ENCODE measurements around the gene CLIP2. TPM values are rescaled to one million over a fixed set of nuclear protein-coding genes. Genes with fewer than 3 reads are reported as not detected.
"Not testable (repeated sequence)": the region's sequence is repeated elsewhere in the genome, so short reads cannot be mapped to it uniquely, and the experiment has no call there.

CLIP2 gene
- total RNA-seq, 1 donor from 2014 or later = 7.5 TPM

DNA sequence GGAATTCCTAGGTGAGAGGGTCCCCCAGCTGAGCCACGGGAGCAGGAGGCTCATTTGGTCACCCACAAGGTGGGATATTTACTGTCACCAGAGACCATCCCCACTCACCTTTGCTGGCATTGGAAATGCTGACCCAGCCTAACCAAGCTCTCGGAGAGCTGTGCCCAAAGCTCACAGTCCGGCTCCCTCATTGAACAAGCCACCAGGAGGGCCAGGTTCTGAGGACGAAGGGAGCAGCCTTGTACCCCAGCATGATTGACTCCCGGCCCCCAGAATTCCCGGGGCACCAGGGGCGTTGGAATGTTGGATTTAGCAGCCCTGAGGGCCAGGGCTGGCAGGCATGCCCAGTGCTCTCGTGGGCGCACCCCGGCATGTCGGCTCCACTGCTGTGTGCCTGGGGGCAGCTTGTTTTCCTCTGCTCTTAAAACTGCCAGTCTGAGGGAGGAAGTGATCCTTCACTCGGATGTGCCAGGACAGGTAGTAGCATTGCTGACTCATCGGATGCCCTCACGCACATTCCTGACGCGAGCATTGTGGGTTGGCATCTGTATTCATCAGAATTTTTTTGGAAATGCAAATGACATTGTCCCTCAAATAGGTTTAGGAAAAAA lies 23.3 kb downstream of the CLIP2 start:
- ATAC-seq (no peak), DNase-seq (ENCODE audit: missing footprints) (no peak)
- intact Hi-C loops (cut with DNase I) = no loop called here

DNA sequence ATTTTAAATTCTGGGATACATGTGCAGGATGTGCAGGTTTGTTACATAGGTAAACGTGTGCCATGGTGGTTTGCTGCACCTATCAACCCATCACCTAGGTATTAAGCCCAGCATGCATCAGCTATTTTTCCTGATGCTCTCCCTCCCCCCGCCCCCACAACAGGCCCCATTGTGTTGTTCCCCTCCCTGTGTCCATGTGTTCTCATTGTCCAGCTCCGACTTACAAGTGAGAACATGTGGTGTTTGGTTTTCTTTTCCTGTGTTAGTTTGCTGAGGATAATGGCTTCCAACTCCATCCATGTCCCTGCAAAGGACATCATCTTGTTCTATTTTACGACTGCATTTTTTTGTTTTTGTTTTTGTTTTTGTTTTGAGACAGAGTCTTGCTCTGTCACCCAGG lies 26.7 kb downstream of the CLIP2 start:
- DNase-seq (ENCODE audit: missing footprints); intact Hi-C loops (cut with DNase I); ATAC-seq: not testable (repeated sequence)

DNA sequence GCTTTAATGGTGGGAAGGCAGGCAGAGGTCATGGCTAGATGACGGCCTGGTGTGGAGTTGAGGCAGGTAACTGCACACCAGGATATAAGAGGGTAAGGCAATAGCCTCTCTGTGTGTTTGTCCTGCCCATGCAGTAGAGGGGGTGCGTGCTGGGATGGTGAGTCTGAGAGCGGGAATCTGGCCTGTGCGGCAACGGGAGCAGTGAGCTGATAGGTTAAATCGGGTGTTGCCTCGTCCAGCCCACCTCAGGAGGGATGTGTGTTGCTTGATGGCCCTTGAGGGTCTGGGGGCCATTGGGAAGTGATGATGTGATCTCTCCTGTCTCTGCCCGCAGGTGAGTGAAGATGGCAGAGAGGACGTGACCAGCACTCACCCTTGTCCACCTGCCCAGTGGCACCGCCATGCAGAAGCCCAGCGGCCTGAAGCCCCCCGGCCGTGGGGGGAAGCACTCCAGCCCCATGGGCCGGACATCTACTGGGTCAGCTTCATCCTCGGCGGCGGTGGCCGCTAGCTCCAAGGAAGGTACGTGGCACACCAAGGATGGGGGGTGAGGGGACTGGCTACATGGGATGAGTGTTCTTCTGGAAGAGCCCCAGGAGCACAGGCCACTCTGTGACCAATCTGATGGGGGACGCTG lies 28.1 kb downstream of the CLIP2 start:
- intact Hi-C loops (cut with DNase I) = no loop called here
- ATAC-seq = no peak
- DNase-seq (ENCODE audit: missing footprints) = no peak

DNA sequence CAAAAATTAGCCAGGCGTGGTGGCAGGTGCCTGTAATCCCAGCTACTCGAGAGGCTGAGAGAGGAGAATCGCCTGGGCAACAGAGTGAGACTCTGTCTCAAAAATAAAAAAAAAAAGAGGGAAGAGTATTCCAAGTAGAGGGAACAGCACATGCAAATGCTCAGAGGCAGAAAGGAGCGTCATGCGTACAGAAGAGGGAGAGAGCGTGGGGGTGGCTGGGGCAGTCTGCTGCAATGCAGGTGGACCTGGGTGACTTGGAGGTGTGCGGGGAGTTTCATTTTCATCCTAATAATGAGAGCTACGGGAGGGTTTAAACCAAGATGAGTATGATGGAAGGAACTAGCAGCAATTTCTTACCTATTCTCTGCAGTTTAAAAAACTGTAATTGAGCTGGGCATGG lies 28.8 kb downstream of the CLIP2 start:
- ATAC-seq = no peak
- intact Hi-C loops (cut with DNase I) = no loop called here
- no peak for DNase-seq (ENCODE audit: missing footprints)

DNA sequence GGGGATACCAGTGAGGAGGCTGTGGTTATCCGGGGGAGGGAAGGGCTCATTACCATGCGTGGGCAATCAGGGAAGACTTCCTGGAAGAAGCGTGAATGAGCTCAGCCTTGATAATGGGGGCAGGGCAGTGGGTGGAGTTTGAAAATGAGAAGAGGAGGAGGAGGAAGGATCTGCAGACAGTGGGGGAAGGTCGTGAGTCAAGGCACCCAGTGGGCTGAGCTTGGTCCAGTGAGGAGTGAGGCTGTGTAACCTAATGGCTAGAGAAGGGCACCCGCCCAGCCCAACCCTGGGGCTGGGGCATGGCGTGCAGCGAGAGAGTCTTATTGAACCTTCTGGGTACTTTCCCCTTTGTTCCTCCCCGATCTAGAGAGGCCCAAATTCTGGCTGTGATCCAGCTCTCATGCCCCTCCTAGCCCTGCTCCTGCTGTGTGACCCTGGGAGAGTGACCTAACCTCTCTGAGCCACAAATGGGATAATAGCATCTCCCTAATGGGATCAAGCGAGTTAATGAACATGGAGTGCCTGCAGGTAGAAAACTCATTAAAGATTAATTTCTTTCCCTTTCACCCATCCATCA lies 31.5 kb downstream of the CLIP2 start:
- intact Hi-C loops (cut with DNase I) = no loop called here
- DNase-seq (ENCODE audit: missing footprints) (no peak), ATAC-seq (no peak)

DNA sequence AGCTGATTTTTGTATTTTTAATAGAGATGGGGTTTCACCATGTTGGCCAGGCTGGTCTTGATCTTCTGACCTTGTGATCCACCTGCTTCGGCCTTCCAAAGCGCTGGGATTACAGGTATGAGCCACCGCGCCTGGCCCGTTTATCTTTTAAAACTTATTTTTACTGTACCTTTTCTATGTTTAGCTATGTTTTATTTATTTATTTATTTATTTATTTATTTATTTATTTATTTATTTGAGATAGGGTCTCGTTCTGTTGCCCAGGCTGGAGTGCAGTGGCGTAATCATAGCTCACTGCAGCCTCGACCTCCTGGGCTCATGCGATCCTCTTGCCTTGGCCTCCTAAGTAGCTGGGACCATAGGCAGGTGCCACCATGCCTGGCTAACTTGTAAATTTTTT lies 33.7 kb downstream of the CLIP2 start:
- intact Hi-C loops (cut with DNase I); ATAC-seq; DNase-seq (ENCODE audit: missing footprints): not testable (repeated sequence)

DNA sequence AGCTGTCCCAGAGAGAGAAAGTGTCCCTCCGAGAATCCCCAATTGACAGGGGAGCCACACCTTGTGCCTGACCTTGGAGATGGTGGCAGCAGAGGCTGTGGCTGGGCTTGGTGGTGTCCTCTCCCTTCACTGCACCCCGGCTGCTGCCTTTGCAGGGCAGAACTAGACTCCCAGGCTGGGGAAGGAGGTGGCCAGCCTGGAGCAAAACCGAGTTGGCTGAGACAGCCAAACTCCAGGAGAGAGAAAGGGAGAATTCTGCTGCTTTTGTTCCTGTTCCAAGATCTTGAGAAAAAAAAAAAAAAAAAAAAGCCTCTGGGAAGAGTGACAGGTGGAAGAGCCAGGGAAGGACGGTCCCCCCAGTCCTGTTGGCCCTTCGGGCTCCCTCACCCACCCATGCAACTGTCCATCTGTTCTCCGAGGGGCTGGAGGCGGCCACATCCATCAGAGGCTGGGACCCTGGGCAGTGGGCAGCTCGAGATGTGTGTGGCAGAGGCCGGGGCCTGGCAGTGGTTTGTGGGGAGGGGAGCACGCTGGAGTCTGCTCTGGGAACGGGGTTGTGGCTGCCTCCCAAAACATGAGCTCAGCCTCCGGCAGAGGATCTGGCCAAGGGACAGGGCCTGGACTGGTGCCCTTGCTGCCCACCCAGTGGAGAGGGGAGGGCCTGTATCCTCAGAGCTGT lies 35.5 kb downstream of the CLIP2 start:
- intact Hi-C loops (cut with DNase I) = no loop called here
- DNase-seq (ENCODE audit: missing footprints) (no peak), ATAC-seq (peak; percentile 31)

DNA sequence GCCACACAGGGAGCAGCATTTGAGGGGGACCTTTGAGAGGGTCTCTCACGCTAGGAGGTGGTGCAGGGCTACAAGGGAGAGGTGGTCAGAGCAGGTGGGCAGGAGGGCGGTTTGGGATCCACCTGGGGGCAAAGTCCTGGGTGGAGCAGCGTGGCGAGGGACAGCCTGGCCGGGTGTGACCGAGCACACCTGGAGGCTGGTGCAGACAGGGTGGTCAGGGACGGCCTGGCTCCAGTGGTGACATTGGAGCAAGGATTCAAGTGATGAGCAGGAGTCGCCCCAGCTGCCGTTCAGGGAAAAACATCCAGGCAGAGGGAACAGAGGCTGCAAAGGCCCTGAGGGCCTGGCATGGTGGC lies 36.0 kb downstream of the CLIP2 start:
- intact Hi-C loops (cut with DNase I) = no loop called here
- no peak for DNase-seq (ENCODE audit: missing footprints)
- ATAC-seq = no peak

DNA sequence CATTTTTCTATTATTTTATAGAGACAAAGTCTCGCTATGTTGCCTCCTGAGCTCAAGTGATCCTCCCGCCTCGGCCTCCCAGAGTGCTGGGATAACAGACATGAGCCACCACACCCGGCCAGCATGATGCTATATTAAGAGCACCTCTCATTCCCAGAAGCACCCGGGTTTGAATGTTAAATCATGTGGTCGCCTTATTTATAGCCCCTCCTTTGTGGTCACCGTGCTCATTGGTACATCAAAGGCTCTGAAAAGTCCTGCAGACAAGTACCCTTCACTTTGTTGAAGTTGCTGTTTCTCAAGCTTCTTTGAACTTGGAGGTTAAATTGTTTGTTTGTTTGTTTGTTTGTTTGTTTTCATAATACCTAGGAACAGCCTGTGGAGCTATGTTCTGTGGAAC lies 40.0 kb downstream of the CLIP2 start:
- intact Hi-C loops (cut with DNase I) = no loop called here
- no peak for DNase-seq (ENCODE audit: missing footprints)
- no peak for ATAC-seq

DNA sequence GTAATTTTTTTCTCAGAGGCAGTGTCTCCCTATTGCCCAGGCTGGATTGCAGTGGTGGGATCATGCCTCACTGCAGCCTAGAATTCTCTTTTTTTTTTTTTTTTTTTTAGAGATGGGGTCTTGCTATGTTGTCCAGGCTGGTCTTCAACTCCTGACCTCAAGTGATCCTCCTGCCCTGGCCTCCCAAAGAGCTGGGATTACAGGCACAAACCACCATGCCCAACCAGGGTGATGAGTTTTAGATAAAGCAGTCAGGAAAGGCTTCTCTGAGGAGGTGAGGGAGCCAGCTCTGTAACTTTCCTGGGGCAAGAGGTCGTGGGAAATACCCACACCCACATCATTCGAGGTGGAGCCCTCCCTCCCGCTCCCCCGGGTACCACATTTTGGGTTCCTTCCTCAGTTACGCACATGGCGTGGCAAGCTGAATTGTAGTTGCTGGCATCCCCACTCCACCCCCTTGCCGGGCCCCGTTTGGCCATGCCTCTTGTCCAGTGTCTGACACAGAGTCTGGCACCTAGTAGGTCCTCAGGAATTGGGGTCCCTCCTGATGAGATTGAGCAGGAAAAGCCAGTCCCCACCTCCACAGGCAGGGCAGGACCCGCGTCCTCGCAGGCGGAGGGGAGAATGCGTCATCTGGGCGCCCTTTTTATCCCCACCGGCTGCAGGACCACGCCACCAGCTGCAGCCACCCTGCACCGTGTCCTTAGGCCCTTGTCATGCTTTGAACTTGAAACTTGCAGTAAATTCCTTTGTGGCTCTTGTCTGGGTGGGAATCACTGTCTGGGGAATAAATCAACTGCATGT lies 43.4 kb downstream of the CLIP2 start:
- DNase-seq (ENCODE audit: missing footprints) = no peak
- intact Hi-C loops (cut with DNase I) = no loop called here
- no peak for ATAC-seq

DNA sequence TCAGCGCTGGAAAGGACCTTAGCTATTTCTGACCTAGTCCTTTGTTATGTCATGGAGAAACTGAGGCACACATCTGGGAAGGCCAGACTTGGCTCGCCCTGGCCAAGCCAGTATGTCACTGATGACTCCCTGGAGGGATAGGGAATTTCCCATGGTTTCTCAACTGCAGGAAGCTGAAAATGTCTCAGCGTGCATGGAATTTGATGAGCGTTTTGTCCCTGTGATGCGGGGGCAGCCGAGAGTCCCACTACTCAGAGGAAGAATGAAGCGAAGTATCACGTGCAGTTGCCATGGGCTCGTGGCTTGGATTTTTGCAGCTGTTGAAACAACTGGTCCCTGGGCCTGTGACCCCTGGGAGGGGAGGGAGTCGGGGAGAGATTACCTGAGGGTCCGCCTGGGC lies 44.8 kb downstream of the CLIP2 start:
- ATAC-seq (no peak), DNase-seq (ENCODE audit: missing footprints) (no peak)
- intact Hi-C loops (cut with DNase I) = no loop called here

DNA sequence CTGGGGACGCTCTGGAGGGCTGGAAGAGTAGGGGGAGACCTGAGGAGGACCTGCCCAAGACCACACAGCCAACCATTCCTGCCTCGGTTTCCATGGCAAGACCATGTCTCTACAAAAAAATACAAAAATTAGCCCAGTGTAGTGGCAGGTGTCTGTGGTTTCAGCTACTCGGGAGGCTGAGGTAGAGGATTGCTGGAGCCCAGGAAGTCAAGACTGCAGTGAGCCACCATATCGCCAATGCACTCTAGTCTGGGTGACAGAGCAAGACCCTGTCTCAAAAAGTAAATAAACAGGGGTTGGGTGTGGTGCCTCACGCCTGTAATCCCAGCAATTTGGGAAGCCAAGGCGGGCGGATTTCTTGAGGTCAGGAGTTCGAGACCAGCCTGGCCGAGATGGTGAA lies 48.7 kb downstream of the CLIP2 start:
- intact Hi-C loops (cut with DNase I) = no loop called here
- DNase-seq (ENCODE audit: missing footprints) (no peak), ATAC-seq (no peak)

DNA sequence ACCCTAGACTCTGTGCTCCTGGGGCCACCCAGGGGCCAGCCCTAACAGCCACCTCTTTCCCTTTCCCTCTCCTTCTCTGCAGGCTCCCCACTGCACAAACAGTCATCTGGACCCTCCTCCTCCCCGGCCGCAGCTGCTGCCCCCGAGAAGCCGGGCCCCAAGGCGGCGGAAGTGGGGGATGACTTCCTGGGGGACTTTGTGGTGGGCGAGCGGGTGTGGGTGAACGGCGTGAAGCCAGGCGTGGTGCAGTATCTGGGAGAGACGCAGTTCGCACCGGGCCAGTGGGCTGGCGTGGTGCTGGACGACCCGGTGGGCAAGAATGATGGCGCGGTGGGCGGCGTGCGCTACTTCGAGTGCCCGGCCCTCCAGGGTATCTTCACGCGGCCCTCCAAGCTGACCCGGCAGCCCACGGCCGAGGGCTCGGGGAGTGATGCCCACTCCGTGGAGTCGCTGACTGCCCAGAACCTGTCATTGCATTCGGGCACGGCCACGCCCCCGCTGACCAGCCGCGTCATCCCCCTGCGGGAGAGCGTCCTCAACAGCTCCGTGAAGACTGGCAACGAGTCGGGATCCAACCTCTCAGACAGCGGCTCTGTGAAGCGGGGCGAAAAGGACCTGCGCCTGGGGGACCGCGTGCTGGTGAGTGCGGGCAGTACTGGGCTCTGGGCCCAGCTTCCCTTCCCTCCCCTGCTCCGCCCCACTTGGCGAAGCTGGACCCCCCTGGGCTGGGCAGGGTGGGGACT lies 49.3 kb downstream of the CLIP2 start:
- intact Hi-C loops (cut with DNase I) = no loop called here
- DNase-seq (ENCODE audit: missing footprints) = no peak
- no peak for ATAC-seq

DNA sequence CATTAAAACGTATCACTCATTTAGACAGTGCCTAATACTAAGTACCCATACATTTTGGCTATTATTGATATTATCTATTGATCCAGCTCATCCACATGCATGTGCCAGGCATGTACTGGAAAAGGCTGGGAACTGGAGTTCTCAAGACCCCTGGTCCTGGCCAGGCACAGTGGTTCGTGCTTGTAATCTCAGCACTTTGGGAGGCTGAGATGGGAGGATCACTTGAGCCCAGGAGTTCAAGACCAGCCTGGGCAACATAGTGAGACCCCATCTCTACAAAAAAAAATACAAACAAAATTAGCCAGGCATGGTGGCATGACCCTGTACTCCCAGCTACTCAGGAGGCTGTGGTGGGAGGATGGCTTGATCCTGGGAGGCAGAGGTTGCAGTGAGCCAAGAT lies 50.4 kb downstream of the CLIP2 start:
- DNase-seq (ENCODE audit: missing footprints); intact Hi-C loops (cut with DNase I); ATAC-seq: not testable (repeated sequence)

DNA sequence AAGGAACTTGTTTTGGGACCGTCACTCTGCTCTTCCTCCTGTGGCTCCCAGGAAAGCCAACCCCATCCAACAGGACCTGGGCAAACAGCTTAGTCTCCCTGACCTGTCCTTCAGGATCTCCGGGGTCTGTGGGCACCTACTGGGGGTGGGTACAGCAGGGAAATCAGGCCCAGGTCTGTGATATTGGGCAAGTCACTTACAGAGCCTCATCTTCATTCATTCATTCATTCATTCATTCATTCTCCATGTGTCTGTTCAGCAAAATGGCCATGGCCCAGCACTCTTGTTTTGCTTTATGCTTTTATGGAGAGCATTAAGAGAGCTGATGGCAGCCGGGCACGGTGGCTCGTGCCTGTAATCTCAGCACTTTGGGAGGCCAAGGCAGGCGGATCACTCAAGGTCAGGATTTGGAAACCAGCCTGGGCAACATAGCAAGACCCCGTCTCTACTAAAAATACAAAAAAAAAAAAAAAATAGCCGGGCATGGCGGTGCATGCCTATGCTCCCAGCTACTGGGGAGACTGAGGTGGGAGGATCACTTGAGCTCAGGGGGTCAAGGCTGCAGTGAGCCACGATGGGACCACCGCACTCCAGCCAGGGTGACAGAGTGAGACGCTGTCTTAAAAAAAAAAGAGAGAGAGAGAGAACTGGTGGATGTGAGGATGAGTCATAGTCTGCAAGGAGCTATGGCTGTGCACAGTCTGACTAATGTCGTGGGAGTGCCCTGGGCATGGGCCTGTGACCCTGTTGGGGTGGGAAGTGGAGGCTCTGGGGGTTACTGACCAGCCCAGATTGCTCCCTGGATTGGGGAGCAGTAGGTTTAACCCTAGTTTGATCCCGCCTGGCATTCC lies 54.3 kb downstream of the CLIP2 start:
- no peak for DNase-seq (ENCODE audit: missing footprints)
- intact Hi-C loops (cut with DNase I) = no loop called here

DNA sequence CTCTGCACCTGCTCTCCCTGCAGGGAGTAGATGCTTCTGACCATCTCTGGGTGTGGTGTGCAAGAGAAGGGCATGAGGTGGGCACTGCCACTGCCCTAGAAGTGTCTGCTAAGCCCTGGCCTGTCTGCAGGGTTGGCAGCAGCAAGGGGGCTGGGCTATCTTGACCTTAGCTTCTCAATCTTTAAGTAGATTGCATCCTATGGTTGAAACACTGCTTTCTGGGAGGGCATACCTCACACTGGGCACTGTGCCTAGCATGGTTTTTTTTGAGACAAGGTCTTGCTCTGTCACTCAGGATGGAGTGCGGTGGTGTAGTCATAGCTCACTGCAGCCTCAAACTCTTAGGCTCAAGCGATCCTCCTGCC lies 54.9 kb downstream of the CLIP2 start:
- intact Hi-C loops (cut with DNase I) = no loop called here
- no peak for DNase-seq (ENCODE audit: missing footprints)
- ATAC-seq = no peak

More for the DNA sequence above, 54.3 kb downstream of the CLIP2 start:
- ATAC-seq = no peak

DNA sequence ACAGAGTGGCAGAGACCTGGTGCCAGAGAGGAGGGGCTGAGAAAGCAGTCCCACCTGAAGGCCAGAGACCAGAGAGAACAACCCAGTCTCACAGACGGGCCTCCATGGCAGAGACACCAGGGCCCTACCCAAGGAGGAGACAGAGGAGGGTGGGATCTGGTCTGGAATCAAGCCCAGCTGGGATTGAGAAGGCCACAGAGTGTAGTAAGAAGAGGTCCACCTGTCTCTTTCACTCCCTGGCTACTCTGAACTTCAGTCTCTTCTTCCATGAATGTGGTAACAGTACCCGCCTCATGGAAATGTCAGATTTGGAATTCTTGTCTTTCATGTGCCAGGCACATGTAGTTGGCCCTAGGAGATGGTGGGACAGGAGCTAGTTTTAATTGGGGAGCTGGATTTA lies 55.6 kb downstream of the CLIP2 start:
- intact Hi-C loops (cut with DNase I) = no loop called here
- DNase-seq (ENCODE audit: missing footprints) = no peak
- ATAC-seq = no peak

DNA sequence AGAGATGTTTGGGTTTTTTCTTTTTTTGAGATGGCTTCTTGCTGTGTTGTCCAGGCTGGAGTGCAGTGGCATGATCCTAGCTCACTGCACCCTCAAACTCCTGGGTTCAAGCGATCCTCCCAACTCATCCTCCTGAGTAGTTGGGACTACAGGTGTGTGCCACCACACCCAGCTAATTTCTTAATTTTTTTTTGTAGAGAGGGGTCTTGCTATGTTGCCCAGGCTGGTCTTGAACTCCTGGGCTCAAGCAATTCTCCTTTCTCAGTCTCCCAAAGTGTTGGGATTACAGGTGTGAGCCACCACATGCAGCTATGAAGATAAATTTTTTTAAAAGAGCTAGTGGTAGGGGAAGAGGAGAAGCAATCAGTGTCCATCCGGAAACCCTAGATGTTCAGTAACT lies 56.8 kb downstream of the CLIP2 start:
- intact Hi-C loops (cut with DNase I) = no loop called here
- ATAC-seq (no peak), DNase-seq (ENCODE audit: missing footprints) (no peak)

All from Right ventricle myocardium inferior (tissue), 1 donor.